PC-9 (cell line): Measurements from ENCODE around the gene MYL6B. TPM values are rescaled to one million over a fixed set of nuclear protein-coding genes. Genes with fewer than 3 reads are reported as not detected.

Experiments used
- BruUV-seq: library from RNA; stranded (reverse); fragments of 400-500 nt; replicated peaks from 2 replicates; lab custom pipeline; 2021; lab: Mats Ljungman, UMichigan
- CTCF ChIA-PET: fragments of 300-600 bp; sonication (Branson Sonifier 250); formaldehyde crosslinking; loops from one replicate; lab custom pipeline; 2022; ENCODE audit warnings: antibody characterized with exemption; lab: Charles Lee
- POLR2A ChIA-PET: fragments of 300-600 bp; sonication (Branson Sonifier 250); formaldehyde crosslinking; loops from one replicate; lab custom pipeline; 2022; ENCODE audit warnings: antibody characterized with exemption; ENCODE audit not compliant: unreplicated experiment; lab: Charles Lee
- DNase-seq, 2 experiments: peaks; one replicate each; pipeline versions ENCODE4 v3.0.0 to v3.0.0-alpha.2; 2015 to 2022; ENCODE audit warnings: mixed read lengths in 1 of 2
- H2AFZ ChIP-seq: fragments of 200-600 bp; sonication (generic); 2 replicates; pipeline ENCODE4 v1.8.1; 2017; ENCODE audit warnings: antibody characterized with exemption
- H3F3A ChIP-seq: fragments of 200-600 bp; sonication (generic); 2 replicates; pipeline ENCODE4 v1.8.1; 2017; ENCODE audit warnings: antibody characterized with exemption, mild to moderate bottlenecking, low read depth; ENCODE audit not compliant: insufficient read depth
- H3K27ac ChIP-seq: fragments of 200-600 bp; sonication (generic); 2 replicates; pipeline ENCODE4 v1.6.1; 2016; ENCODE audit warnings: mixed run types
- H3K27me3 ChIP-seq: fragments of 200-600 bp; sonication (generic); 2 replicates; pipeline ENCODE4 v1.6.1; 2016; ENCODE audit warnings: low read depth, mixed run types; ENCODE audit not compliant: insufficient read depth
- H3K36me3 ChIP-seq: fragments of 200-600 bp; sonication (generic); 2 replicates; pipeline ENCODE4 v1.6.1; 2016; ENCODE audit warnings: low read depth, mixed run types
- H3K4me1 ChIP-seq: fragments of 200-600 bp; sonication (generic); replicated peaks from 2 replicates; pipeline ENCODE4 v1.6.1; 2016; ENCODE audit warnings: mixed run types; ENCODE audit not compliant: insufficient read depth
- H3K4me2 ChIP-seq: fragments of 200-600 bp; sonication (generic); 2 replicates; pipeline ENCODE4 v1.6.1; 2017; ENCODE audit warnings: mixed run types
- H3K4me3 ChIP-seq: fragments of 200-600 bp; sonication (generic); 2 replicates; pipeline ENCODE4 v1.6.1; 2016; ENCODE audit warnings: mixed run types
- H3K79me2 ChIP-seq: fragments of 200-600 bp; sonication (generic); 2 replicates; pipeline ENCODE4 v1.6.1; 2017; ENCODE audit warnings: low read depth, mixed run types
- H3K9me2 ChIP-seq: fragments of 200-600 bp; sonication (generic); 2 replicates; pipeline ENCODE4 v1.8.1; 2017; ENCODE audit warnings: mild to moderate bottlenecking; ENCODE audit not compliant: insufficient read depth
- H3K9me3 ChIP-seq: fragments of 200-600 bp; sonication (generic); 2 replicates; pipeline ENCODE4 v1.8.1; 2016; ENCODE audit warnings: low read depth; ENCODE audit not compliant: insufficient read depth
- H4K20me1 ChIP-seq: fragments of 200-600 bp; sonication (generic); 2 replicates; pipeline ENCODE4 v1.8.1; 2017; ENCODE audit not compliant: insufficient read depth
- CTCF ChIP-seq: fragments of 200-600 bp; sonication (generic); conservative IDR thresholded peaks from 2 replicates; pipeline ENCODE4 v1.6.1; 2017; ENCODE audit warnings: mixed run types, antibody characterized with exemption, mild to moderate bottlenecking, moderate library complexity
- EZH2 ChIP-seq: fragments of 200-600 bp; sonication (generic); IDR thresholded peaks from 2 replicates; pipeline ENCODE4 v1.8.0; 2017; ENCODE audit warnings: antibody characterized with exemption, low read depth
- intact Hi-C: fragments of 100-400 bp; cut with micrococcal nuclease; formaldehyde crosslinking; loops from one replicate; pipeline ENCODE4 v1.10.0; 2022; ENCODE audit not compliant: unreplicated experiment
- total RNA-seq: library from RNA; stranded (reverse); gene quantifications from 2 replicates; pipeline ENCODE4 v1.2.3, GENCODE V29; 2021

The MYL6B gene
- total RNA-seq, 1 experiment from 2014 or later, result 121 TPM

- CTCF ChIA-PET, result interaction anchor here (0.5 to 1.0 kb wide), 4 partner anchors 27 to 98 kb away, joined by 3 to 5 read pairs (median 3); partner anchors contain the start of gene SMARCC2
- no TSS peak for BruUV-seq
- H3K36me3 ChIP-seq, result peaks cover 42% of the 10 kb centered on the region
Measured at GRCh38 chr12:56161690-56162351, 9.4 kb downstream of the MYL6B start.

GRCh38 chr12:56162468-56163290 is 10.3 kb downstream of the MYL6B start:
- ChIA-PET CTCF (interaction anchor here (0.6 kb wide), 2 partner anchors 60 to 523 kb away, joined by 3 to 6 read pairs; no protein-coding TSS in a partner anchor), POLR2A (interaction anchor here (0.6 to 0.9 kb wide), 2 partner anchors 8 to 59 kb away, joined by 4 to 8 read pairs; partner anchors contain the start of gene RNF41)
- BruUV-seq, result no TSS peak
- intact Hi-C loops, result loop anchor here (10.0 kb wide), 1 partner anchor 118 kb away; the partner anchor contains the start of gene RPS26
- H3K27me3 ChIP-seq, result no peaks in the 10 kb centered on the region
- no peaks in the 10 kb centered on the region for H3K9me2 ChIP-seq
- H3K36me3 ChIP-seq, result peaks cover 42% of the 10 kb centered on the region
- TF ChIP-seq CTCF (no peak), EZH2 (no peak)
- H2AFZ ChIP-seq, result no peak overlapping the region
- peaks cover 35% of the 10 kb centered on the region for H3K79me2 ChIP-seq
- H3K4me1 ChIP-seq, result peaks cover 16% of the 10 kb centered on the region
- no peak overlapping the region for H3K27ac ChIP-seq
- peaks cover 26% of the 10 kb centered on the region for H4K20me1 ChIP-seq
- no peaks in the 10 kb centered on the region for H3K9me3 ChIP-seq
- H3K4me3 ChIP-seq, result no peak overlapping the region
- no peak for DNase-seq
- H3F3A ChIP-seq, result peaks cover 62% of the 10 kb centered on the region
- H3K4me2 ChIP-seq, result no peak overlapping the region

More at GRCh38 chr12:56161690-56162351, 9.4 kb downstream of the MYL6B start:
- Histone ChIP-seq H3K4me1 (peaks cover 22% of the 10 kb centered on the region), H3K27me3 (no peaks in the 10 kb centered on the region), H3F3A (peaks cover 68% of the 10 kb centered on the region), H3K9me2 (no peaks in the 10 kb centered on the region), H3K79me2 (peaks cover 35% of the 10 kb centered on the region), H3K4me2 (no peak overlapping the region), H4K20me1 (peaks cover 26% of the 10 kb centered on the region), H2AFZ (no peak overlapping the region), H3K27ac (no peak overlapping the region), H3K4me3 (no peak overlapping the region), H3K9me3 (no peaks in the 10 kb centered on the region)
- DNase-seq, result no peak
- no peak for TF ChIP-seq EZH2
- no peak for TF ChIP-seq CTCF
- intact Hi-C loops, result loop anchor here (10.0 kb wide), 1 partner anchor 117 kb away; the partner anchor contains the start of gene RPS26
- POLR2A ChIA-PET, result interaction anchor here (0.6 kb wide), 1 partner anchor 509 kb away, joined by 3 read pairs; no protein-coding TSS in a partner anchor
